MV-4-11 (cell line): Measurements from ENCODE around the gene CELA1.
A peak's percentile ranks its signal among the peaks of the same experiment; 100 is the strongest.

Experiments
- DNase-seq: peaks from one replicate; lab custom pipeline; 2025; lab: John Stamatoyannopoulos, UW

The CELA1 gene

GRCh38 chr12:51346581-51346980 is at the start of gene CELA1:
Gene CELA1, minus strand, starts transcription at chr12:51346679. Its CDS starts 41 bp downstream, at chr12:51346638.
- DNase-seq, result no peak

DNA sequence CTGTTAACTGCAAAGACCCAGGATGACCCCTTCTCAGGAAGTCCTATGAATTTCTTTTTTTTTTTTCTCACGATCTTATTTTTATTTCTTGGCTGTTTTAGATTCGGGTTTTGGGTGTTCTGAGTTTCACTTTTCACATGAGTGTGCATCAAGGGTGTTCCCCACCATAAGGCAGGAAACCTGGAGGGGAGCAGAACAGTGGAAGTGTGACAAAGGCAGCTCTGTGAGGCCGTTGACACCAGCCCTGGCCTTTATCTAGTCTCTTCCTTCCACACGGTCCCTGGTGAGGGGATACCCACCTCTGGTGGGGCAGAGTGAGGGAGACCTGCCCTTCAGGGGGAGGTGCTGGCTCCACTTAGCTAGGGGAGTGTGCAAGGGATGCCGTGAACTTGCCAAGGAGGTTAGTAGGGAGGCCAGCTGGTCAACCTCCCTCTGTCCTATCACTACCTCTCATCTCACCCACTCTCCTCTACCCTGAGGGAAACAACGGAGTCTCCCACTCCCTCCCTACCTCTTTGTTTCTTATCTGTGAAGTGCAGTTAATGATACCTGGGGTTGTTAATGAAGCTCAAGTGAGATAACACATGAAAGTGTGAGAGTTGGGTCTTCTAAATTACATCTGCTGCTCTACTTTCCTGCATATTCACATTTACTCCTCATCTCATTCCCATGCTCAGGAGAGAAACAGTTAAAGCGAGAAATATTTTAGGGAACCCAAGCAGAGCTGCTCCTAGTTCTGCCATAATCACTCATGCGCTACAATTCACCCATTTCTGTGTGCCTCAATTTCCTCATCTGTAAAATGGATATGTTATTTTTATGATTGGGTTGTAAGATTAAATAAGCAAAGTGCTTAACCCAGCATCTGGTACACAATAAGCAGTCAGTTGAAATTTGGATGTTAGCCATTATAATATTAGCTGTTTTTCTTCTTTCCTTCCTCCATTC is 49.1 kb upstream of the CELA1 start:
- peak; percentile 11 for DNase-seq

- peak; percentile 45 for DNase-seq
Observed at GRCh38 chr12:51393676-51394545, 47.4 kb upstream of the CELA1 start.

- DNase-seq, result no peak
Observed at GRCh38 chr12:51392556-51393237, 46.2 kb upstream of the CELA1 start.

DNA sequence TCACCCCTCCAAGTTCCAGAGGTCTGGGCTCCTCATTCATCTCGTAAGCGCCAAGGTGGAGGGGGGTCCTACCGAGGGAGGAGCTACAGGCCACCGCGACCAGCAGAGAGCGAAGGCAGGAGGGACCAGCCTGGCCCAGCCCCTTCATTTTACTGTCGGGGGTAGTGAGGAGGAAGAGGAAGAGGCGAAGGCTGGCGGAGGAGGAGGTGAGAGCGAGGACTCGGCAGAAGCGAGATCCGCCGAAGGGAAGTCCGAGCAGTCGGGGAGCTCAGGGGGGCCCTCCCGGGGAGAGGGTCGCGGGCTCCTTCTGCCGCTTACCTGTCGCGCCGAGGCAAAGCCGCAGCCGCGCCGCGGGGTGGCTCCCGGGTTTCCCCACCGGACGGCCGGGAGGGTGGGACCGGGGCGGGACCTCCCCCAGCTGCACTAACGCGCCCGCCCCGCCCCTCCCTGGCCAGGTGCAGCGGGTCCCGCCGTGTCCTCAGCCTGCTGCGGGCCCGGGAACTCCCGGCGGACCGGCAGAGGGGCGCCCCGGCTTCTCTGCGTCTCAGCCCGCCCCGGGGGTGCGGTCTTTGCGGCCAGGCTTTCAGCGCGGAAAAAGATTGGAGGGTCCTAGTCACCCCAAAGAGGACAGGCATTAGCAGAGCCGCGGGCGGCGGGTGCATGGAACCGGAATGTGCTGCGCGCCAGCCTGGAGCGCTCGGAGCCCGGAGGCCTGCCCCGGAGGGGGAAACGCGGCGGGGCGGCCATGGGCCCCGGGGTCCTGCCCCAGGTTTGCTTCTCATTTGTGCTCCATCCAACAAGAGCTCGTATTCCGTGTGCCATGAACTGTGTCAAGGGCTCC is 45.0 kb upstream of the CELA1 start, which contains the start of gene GALNT6:
GALNT6 (minus strand) TSS at position 124 of the 841 bp plus-strand sequence. CDS start 11,625 bp downstream, outside the sequence.
- peak; percentile 41 for DNase-seq

GRCh38 chr12:51390891-51391282 is 44.4 kb upstream of the CELA1 start:
- DNase-seq, result peak; percentile 58

- DNase-seq, result no peak
Observed at GRCh38 chr12:51390457-51390856, 44.0 kb upstream of the CELA1 start.

DNA sequence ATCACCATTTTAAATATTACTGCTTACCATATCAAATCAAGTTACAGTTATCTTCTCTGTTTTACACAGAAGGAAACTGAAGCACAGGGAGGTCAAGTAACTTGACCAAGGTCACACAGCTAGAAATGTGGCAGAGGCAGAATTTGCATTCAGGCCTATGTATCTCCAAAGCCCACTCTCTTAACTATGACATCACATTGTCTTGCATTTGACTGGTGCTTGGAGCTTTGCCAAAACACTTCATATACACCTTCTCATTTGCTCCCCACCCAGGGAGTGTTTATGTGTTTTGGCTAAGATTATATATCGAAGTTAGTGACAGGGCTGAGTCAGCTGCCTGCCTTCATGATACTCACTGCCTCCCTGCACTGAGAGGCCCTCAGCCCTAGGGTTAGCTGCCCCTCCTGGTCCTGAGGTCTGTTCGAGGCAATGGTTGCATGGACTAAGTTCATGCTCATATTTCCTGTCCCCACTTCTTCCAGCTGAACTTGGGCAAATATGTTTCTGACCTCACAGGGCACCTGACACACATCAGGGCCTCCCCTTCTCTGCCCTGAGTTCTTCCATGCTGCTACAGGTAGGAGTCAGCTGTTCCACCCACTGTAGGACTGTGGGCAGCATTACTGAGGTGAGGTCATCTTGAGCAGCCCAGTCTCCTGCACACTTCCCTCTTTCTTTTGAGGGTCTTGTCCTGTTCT is 43.0 kb upstream of the CELA1 start:
- peak; percentile 22 for DNase-seq

DNA sequence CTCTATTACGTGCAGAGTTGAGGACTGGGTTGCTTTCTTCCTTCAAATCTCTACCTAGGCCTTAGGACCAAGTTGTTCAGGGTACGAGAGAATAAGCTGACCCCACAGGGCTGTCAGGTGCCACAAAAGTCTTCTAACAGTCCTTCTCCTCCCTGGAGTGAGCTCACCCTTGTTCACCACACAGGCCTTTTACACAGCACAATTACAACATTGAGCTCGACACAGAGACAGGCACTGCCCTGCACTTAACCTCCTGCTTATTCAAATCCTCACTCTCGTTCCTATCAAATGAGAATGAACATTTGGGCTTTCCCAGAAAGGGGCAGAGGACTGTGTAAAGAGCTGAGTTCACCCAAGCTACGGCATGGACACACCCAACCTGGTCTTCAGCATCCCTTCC is 42.4 kb upstream of the CELA1 start:
- no peak for DNase-seq

GRCh38 chr12:51388069-51388799 is 41.8 kb upstream of the CELA1 start:
- DNase-seq, result peak; percentile 84

DNA sequence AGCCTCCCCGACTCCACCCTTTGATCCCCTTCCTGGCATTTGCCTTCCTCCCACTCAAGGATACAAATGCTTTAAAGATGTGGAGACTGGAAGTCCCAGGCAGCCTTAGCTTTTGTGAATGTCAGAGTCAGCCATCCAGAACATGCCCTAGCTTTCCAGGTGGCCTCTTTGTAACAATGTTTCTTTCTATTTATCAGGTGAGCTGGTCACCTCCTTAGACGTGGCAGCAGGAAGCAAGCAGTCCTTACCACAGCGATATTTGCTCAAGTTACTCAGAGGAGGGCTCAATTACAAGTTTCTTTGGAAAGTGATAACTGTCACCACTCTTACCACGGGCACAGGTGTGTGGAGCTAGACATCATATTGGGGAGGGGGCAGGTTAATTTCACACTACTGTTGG is 39.9 kb upstream of the CELA1 start:
- DNase-seq, result no peak

DNA sequence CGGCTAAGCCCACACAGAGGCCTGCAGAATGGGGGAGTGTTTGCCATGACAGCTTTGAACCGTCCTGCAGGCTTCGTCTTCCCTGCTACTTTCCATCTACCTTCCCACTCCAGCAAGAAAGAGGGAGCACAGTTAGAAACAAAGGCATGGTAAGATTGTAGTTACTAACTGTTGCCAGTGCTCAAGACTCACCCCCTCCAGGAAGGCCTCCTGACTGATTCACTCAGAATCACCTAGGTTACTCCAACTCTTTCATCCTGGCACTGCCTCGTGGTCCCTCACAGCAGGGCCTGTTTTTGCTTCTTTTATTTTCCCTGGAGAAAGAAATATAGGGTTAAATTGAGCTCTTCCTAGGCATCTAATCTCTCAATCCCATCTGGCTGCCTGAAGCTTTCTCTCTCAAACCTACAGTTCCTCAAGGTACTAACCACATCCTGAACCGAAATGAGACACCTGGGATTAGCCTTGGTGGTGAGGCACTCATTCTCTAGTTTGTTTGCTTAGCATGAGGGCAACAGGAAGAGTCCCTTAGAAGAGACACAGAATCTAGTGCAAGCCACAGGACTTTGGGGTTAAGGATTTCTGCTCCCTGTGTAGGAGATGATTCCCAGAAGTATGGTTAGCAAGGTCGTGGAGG is 36.9 kb upstream of the CELA1 start:
- no peak for DNase-seq

- no peak for DNase-seq
Observed at GRCh38 chr12:51382173-51382572, 35.7 kb upstream of the CELA1 start.

DNA sequence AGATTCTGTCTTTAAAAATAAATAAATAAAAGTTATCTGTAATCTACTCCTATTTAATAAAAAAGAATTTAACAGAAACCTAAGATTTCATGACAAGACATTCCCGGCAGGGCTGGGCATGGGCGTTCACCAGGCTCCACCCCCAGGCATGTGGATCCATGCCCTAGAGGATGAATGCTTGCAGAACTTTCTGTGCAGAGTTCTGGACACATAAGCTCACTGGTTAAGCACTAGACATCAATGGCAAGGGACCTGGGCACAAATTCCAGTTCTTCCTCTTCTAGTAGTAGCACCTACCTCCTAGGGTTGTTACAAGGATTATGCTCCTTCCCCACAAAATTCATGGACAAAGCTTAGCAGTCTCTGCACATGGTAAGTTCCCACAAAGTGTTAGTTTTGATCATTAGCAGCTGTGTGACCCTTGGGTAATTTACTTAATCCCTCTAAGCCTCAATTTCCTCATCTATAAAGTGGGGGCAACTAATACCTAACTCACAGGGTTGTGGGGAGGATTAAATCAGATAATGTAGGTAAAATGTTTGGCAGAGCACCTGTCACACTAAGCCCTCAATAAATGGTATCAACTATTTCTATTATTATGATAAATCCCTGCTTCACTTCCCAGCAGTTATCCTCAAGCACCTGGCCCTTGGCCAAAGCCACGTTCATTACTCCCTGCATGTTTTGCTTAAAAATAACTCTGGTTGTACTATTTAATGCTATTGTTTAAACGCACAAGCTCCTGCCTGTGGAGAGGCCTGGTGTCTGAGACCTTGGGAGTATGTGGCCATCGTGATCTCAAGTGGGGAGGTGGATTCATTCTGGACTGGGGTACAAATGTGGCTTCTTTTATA is 35.0 kb upstream of the CELA1 start:
- no peak for DNase-seq

DNA sequence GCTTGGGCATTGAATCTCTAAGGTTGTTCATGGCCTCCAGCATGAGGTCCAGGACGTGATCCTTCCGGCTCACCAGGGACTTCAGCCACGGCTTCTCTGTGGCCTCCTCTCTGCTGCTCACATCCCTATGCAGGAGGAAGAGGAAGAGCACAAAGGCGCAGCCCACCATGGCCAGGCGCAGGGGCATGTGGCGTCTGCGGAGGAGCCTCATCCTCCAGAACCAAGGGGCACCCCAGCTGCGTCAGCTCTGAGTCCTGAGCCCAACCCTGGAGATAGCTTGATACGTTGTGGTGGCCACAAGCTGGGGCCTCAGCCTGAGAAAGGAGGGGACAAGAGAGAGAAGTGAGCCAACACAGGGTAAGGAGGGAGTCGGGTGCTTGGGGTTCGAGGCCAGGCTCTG is 33.1 kb upstream of the CELA1 start:
- no peak for DNase-seq

DNA sequence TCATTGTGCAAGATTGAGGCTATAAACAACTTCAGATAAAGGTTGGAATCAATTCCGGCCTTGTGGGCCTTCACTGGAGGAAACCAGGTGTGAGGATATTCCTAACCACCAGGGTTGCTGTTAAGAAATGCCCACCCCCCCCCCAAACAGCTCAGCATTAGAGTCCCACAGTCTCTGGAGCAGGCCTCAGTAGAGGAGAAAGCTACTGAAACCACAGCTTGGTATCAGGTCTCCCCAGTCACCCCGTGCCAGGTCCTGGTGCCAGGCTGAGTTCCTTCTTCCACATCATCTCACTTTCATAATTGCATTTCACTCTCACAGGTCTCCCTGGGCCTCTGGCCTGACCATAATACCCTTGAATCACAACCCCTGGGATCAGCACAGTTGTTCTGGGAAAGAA is 32.3 kb upstream of the CELA1 start:
- DNase-seq, result no peak

- no peak for DNase-seq
Observed at GRCh38 chr12:51377099-51377984, 30.9 kb upstream of the CELA1 start.
